Hepatocyte (in vitro differentiated cells): Measurements from ENCODE around the gene LHX1.

Source experiments
- CTCF ChIP-seq: fragments of 200-600 bp; sonication (generic); IDR thresholded peaks from 2 replicates; pipeline ENCODE4 v1.5.1; 2016; ENCODE audit warnings: antibody characterized with exemption, mild to moderate bottlenecking; ENCODE audit not compliant: poor library complexity
- EZH2 ChIP-seq: fragments of 200-600 bp; sonication (generic); IDR thresholded peaks from 2 replicates; pipeline ENCODE4 v1.6.1; 2016; ENCODE audit warnings: antibody characterized with exemption, mild to moderate bottlenecking, borderline replicate concordance
- EZH2phosphoT487 ChIP-seq: fragments of 200-600 bp; sonication (generic); IDR thresholded peaks from one replicate; pipeline ENCODE4 v1.6.1; 2018; ENCODE audit warnings: antibody characterized with exemption, mild to moderate bottlenecking, low read depth, moderate library complexity; ENCODE audit not compliant: unreplicated experiment, severe bottlenecking

GRCh38 chr17:36946726-36947091 is 9.4 kb downstream of the LHX1 start:
- TF ChIP-seq EZH2phosphoT487 (no peak), CTCF (no peak), EZH2 (no peak)
